ENCODE measurements around the gene KDM4B.

Gene KDM4B

DNA sequence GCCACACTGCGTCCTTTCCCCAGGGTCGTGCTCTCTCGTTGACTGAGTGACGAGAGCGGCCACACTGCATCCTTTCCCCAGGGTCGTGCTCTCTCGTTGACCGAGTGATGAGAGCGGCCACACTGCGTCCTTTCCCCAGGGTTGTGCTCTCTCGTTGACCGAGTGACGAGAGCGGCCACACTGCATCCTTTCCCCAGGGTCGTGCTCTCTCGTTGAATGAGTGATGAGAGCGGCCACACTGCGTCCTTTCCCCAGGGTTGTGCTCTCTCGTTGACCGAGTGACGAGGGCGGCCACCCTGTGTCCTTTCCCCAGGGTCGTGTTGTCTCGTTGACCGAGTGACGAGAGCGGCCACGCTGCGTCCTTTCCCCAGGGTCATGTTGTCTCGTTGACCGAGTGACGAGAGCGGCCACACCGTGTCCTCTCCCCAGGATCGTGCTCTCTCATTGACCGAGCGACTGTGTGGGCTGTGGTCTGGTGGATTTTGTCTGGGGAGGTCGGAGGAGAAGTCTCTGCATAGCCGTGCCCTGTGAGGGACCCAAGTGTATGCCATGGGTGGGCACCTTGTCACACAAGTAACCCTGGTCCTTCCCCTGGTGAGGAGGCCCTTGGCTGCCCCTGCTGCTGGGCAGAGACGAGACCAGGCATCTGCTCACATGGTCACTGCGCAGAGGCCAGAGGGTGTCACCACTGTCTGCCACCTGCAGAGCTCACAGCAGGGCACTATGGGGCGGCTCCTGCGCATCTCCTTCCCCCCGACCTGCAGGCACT lies 107.7 kb downstream of the KDM4B start:
- CTCF ChIA-PET, result no interaction called here
- TF ChIP-seq CTCF (IDR thresholded peaks at IDR 0.05; ENCODE audit: control extremely low read depth, extremely low read depth, low read depth, missing control alignments), result no peak
- POLR2A ChIA-PET, result no interaction called here
- DNase-seq (ENCODE audit: extremely low spot score), result no peak

GRCh38 chr19:5077209-5077515 lies 108.2 kb downstream of the KDM4B start:
- POLR2A ChIA-PET, result no interaction called here
- CTCF ChIA-PET, result no interaction called here
- no peak for TF ChIP-seq CTCF (IDR thresholded peaks at IDR 0.05; ENCODE audit: control extremely low read depth, extremely low read depth, low read depth, missing control alignments)
- DNase-seq (ENCODE audit: extremely low spot score), result no peak

DNA sequence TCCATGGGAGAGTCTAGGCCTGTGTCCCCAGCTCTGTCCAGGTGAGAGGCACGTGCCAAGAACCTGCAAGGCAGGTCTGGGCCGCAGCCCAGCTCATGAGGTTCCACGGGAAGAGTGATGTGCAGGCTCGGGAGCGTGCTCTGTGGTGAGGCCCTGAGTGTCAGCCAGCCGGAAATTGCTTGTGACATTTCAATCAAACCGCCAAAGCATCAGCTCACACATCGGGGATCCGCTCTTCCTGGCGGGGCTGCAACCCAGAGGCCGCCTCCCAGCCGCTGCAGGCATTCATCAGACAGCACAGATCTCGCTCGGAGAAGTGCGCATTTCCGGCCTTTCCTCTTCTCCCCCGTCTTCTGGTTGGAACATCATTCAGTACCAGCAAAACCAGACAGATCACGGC lies 109.3 kb downstream of the KDM4B start:
- DNase-seq (ENCODE audit: extremely low spot score), result no peak
- TF ChIP-seq CTCF (IDR thresholded peaks at IDR 0.05; ENCODE audit: control extremely low read depth, extremely low read depth, low read depth, missing control alignments), result no peak
- ChIA-PET CTCF (no interaction called here), POLR2A (no interaction called here)

DNA sequence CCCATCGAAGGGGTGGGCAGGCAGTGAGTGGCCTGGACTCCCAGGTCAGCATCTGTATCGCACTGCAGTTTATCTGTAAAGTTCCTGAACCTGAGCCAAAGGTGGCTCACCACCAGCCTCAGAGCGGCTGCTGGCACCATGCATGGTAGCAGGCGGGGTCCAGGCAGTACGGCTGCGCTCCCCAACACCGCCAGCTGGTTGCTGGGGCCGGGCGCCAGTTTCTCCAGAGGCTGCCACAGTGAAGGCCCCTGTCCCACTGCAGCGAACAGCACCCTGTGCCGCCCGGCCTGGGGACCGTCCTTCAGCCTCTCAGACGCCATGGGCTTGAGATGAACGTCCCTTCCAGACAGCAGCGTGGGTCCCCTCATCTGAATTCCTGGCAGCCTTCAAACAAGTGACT lies 109.8 kb downstream of the KDM4B start:
- DNase-seq (ENCODE audit: extremely low spot score), result no peak
- ChIA-PET POLR2A (no interaction called here), CTCF (interaction anchor here (1.7 kb wide), 1 partner anchor 9 kb away, joined by 3 read pairs; no protein-coding TSS in a partner anchor)
- TF ChIP-seq CTCF (IDR thresholded peaks at IDR 0.05; ENCODE audit: control extremely low read depth, extremely low read depth, low read depth, missing control alignments), result no peak

GRCh38 chr19:5079071-5079774 lies 110.3 kb downstream of the KDM4B start:
- ChIA-PET CTCF (interaction anchor here (1.7 kb wide), 1 partner anchor 9 kb away, joined by 3 read pairs; no protein-coding TSS in a partner anchor), POLR2A (no interaction called here)
- DNase-seq (ENCODE audit: extremely low spot score), result no peak
- TF ChIP-seq CTCF (IDR thresholded peaks at IDR 0.05; ENCODE audit: control extremely low read depth, extremely low read depth, low read depth, missing control alignments), result no peak

- no peak for TF ChIP-seq CTCF (IDR thresholded peaks at IDR 0.05; ENCODE audit: control extremely low read depth, extremely low read depth, low read depth, missing control alignments)
- ChIA-PET CTCF (interaction anchor here (1.7 kb wide), 1 partner anchor 10 kb away, joined by 3 read pairs; no protein-coding TSS in a partner anchor), POLR2A (no interaction called here)
- DNase-seq (ENCODE audit: extremely low spot score), result no peak
Observed at GRCh38 chr19:5080030-5080654, 111.2 kb downstream of the KDM4B start.
